MG63 (cell line): ENCODE data around the gene CBFA2T3. TPM values are rescaled to one million over a fixed set of nuclear protein-coding genes. Genes with fewer than 3 reads are reported as not detected.
"Not testable (repeated sequence)": the region's sequence is repeated elsewhere in the genome, so short reads cannot be mapped to it uniquely, and the experiment has no call there.

ENCODE experiments used
- DNase-seq: peaks from one replicate; pipeline ENCODE4 v3.0.0-alpha.2; 2020
- H3K27me3 ChIP-seq: fragments of 250-450 bp; sonication (Bioruptor Pico); 2 replicates; pipeline ENCODE4 v1.5.1; 2020; ENCODE audit warnings: mild to moderate bottlenecking, moderate library complexity
- H3K36me3 ChIP-seq: fragments of 250-450 bp; sonication (Bioruptor Pico); 2 replicates; pipeline ENCODE4 v1.5.1; 2020; ENCODE audit warnings: mild to moderate bottlenecking, moderate library complexity
- H3K4me3 ChIP-seq: fragments of 250-450 bp; sonication (Bioruptor Pico); 2 replicates; pipeline ENCODE4 v1.5.1; 2020; ENCODE audit warnings: mild to moderate bottlenecking, moderate library complexity
- H3K9me3 ChIP-seq: fragments of 250-450 bp; sonication (Bioruptor Pico); 2 replicates; pipeline ENCODE4 v1.5.1; 2020; ENCODE audit warnings: mild to moderate bottlenecking, moderate library complexity
- total RNA-seq: library from RNA; depleted of rRNA; stranded (reverse); fragments of >200 nt; shearing (Covaris generic); gene quantifications from 2 replicates; pipeline ENCODE4 v1.2.3, GENCODE V29; 2014; ENCODE audit warnings: low replicate concordance

Gene CBFA2T3
- total RNA-seq, 1 experiment from 2014 or later: not detected

GRCh38 chr16:89003831-89004208 lies 26.8 kb upstream of the CBFA2T3 start:
- no peaks in the 10 kb centered on the region for H3K36me3 ChIP-seq
- peaks cover 2% of the 10 kb centered on the region for H3K27me3 ChIP-seq

GRCh38 chr16:89002851-89003830 lies 26.1 kb upstream of the CBFA2T3 start:
- no peak for DNase-seq
- no peaks in the 10 kb centered on the region for H3K36me3 ChIP-seq
- H3K9me3 ChIP-seq: peaks cover 2% of the 10 kb centered on the region; the same call in 1 of the 2 replicates
- no peak overlapping the region for H3K4me3 ChIP-seq
- H3K27me3 ChIP-seq: peaks cover 2% of the 10 kb centered on the region

More at GRCh38 chr16:89003831-89004208, 26.8 kb upstream of the CBFA2T3 start:
- Histone ChIP-seq H3K4me3 (no peak overlapping the region), H3K9me3 (peaks cover 2% of the 10 kb centered on the region; the same call in 1 of the 2 replicates)
- DNase-seq: no peak

GRCh38 chr16:89002081-89002480 lies 25.1 kb upstream of the CBFA2T3 start:
- not testable (repeated sequence) for H3K27me3 ChIP-seq, DNase-seq, H3K4me3 ChIP-seq, H3K9me3 ChIP-seq, H3K36me3 ChIP-seq

- Histone ChIP-seq H3K36me3 (no peaks in the 10 kb centered on the region), H3K9me3 (peaks cover 2% of the 10 kb centered on the region; the same call in 1 of the 2 replicates), H3K4me3 (no peak overlapping the region), H3K27me3 (peaks cover 2% of the 10 kb centered on the region)
- DNase-seq: no peak
These were observed 24.4 kb upstream of the CBFA2T3 start for GRCh38 chr16:89001117-89002027.

GRCh38 chr16:89000207-89000959 lies 23.4 kb upstream of the CBFA2T3 start:
- H3K4me3 ChIP-seq: no peak overlapping the region
- no peaks in the 10 kb centered on the region for H3K36me3 ChIP-seq
- peaks cover 2% of the 10 kb centered on the region for H3K27me3 ChIP-seq
- peaks cover 2% of the 10 kb centered on the region; the same call in 1 of the 2 replicates for H3K9me3 ChIP-seq
- DNase-seq: no peak

- no peak overlapping the region for H3K4me3 ChIP-seq
- DNase-seq: no peak
- H3K27me3 ChIP-seq: peaks cover 2% of the 10 kb centered on the region
- H3K36me3 ChIP-seq: no peaks in the 10 kb centered on the region
- peaks cover 2% of the 10 kb centered on the region; the same call in 1 of the 2 replicates for H3K9me3 ChIP-seq
These were observed 22.6 kb upstream of the CBFA2T3 start for GRCh38 chr16:88999457-89000206.

GRCh38 chr16:88995746-88996535 lies 18.9 kb upstream of the CBFA2T3 start:
- no peak for DNase-seq
- H3K36me3 ChIP-seq: no peaks in the 10 kb centered on the region

GRCh38 chr16:88995194-88995593 lies 18.2 kb upstream of the CBFA2T3 start:
- H3K27me3 ChIP-seq: no peaks in the 10 kb centered on the region
- DNase-seq: no peak
- H3K4me3 ChIP-seq: no peak overlapping the region
- H3K9me3 ChIP-seq: peaks cover 2% of the 10 kb centered on the region; the same call in 1 of the 2 replicates
- no peaks in the 10 kb centered on the region for H3K36me3 ChIP-seq

More at GRCh38 chr16:88995746-88996535, 18.9 kb upstream of the CBFA2T3 start:
- H3K9me3 ChIP-seq: peaks cover 2% of the 10 kb centered on the region; the same call in 1 of the 2 replicates
- H3K27me3 ChIP-seq: no peaks in the 10 kb centered on the region
- no peak overlapping the region for H3K4me3 ChIP-seq

GRCh38 chr16:88994695-88995094 lies 17.7 kb upstream of the CBFA2T3 start:
- Histone ChIP-seq H3K9me3 (peaks cover 2% of the 10 kb centered on the region; the same call in 1 of the 2 replicates), H3K27me3 (no peaks in the 10 kb centered on the region), H3K4me3 (no peak overlapping the region), H3K36me3 (no peaks in the 10 kb centered on the region)
- DNase-seq: no peak

- Histone ChIP-seq H3K36me3 (no peaks in the 10 kb centered on the region), H3K27me3 (no peaks in the 10 kb centered on the region), H3K9me3 (peaks cover under 1% of the 10 kb centered on the region; the same call in 1 of the 2 replicates), H3K4me3 (no peak overlapping the region)
- DNase-seq: no peak
These were observed 17.1 kb upstream of the CBFA2T3 start for GRCh38 chr16:88993946-88994600.

GRCh38 chr16:88993166-88993761 lies 16.3 kb upstream of the CBFA2T3 start:
- H3K9me3 ChIP-seq: no peaks in the 10 kb centered on the region
- H3K4me3 ChIP-seq: no peak overlapping the region
- no peaks in the 10 kb centered on the region for H3K36me3 ChIP-seq
- no peak for DNase-seq
- H3K27me3 ChIP-seq: no peaks in the 10 kb centered on the region

- Histone ChIP-seq H3K4me3 (no peak overlapping the region), H3K36me3 (no peaks in the 10 kb centered on the region), H3K27me3 (no peaks in the 10 kb centered on the region), H3K9me3 (no peaks in the 10 kb centered on the region)
- DNase-seq: no peak
These were observed 15.6 kb upstream of the CBFA2T3 start for GRCh38 chr16:88992351-88993165.

GRCh38 chr16:88991813-88992350 lies 14.9 kb upstream of the CBFA2T3 start:
- no peak overlapping the region for H3K4me3 ChIP-seq
- H3K27me3 ChIP-seq: no peaks in the 10 kb centered on the region
- no peak for DNase-seq

More at GRCh38 chr16:88991813-88992350, 14.9 kb upstream of the CBFA2T3 start:
- Histone ChIP-seq H3K9me3 (no peaks in the 10 kb centered on the region), H3K36me3 (no peaks in the 10 kb centered on the region)
